Measurements from ENCODE around the gene ALOXE3.

ALOXE3 gene

DNA sequence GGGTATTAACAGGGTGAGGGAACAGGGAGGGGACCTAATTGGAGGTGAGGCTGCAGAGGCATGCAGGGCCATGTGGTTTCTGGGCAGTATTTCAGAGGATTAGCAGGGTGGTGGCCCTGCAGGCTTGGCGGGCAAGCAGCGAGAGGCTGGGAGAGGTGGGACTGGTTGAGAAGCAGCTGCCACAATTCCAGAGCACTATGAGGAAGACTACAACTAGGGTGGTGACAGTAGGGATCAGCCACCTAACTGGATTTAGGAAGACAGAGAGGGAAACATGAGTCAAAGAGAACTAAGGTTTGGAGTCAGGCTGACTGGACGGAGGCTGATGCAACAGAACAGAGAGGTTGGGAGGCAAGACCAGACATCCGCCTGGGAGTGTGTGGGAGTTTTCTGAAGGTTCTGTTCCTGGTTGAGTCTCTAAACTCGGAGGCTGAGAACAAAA lies 12.3 kb downstream of the ALOXE3 start:
- H3K27ac ChIP-seq = peak overlapping the region; percentile 83
- TF ChIP-seq, protein P1, sequence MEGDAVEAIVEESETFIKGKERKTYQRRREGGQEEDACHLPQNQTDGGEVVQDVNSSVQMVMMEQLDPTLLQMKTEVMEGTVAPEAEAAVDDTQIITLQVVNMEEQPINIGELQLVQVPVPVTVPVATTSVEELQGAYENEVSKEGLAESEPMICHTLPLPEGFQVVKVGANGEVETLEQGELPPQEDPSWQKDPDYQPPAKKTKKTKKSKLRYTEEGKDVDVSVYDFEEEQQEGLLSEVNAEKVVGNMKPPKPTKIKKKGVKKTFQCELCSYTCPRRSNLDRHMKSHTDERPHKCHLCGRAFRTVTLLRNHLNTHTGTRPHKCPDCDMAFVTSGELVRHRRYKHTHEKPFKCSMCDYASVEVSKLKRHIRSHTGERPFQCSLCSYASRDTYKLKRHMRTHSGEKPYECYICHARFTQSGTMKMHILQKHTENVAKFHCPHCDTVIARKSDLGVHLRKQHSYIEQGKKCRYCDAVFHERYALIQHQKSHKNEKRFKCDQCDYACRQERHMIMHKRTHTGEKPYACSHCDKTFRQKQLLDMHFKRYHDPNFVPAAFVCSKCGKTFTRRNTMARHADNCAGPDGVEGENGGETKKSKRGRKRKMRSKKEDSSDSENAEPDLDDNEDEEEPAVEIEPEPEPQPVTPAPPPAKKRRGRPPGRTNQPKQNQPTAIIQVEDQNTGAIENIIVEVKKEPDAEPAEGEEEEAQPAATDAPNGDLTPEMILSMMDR (conservative IDR thresholded peaks at IDR 0.05; ENCODE audit: low read depth) = no peak
- DNase-seq (ENCODE audit: low spot score) = peak; percentile 58
- CTCF ChIA-PET = interaction anchor here (0.6 to 1.5 kb wide), 5 partner anchors 13 to 194 kb away, joined by 3 to 5 read pairs (median 3); no protein-coding TSS in a partner anchor
- POLR2A ChIA-PET (ENCODE audit: low non-redundant PET) = no interaction called here

DNA sequence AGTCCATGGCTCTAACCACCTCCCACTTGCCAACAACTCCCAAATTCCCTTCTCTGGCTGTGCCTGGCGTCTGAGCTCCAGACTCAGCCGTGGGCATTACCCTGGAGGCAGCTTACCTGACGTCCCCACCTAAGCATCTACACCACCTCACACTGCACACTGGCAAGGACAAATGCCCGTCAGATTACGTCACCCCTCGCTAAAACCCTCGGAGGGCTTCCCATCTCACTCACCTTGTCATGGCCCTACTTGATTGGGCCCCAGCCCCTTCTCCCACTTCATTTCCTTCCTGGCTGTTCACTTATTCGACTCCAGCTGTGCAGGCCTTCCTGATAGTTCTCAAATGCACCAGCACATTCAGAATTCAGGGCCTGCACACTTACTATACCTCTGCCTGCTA lies 13.4 kb downstream of the ALOXE3 start:
- ChIA-PET CTCF (interaction anchor here (0.9 to 2.0 kb wide), 5 partner anchors 10 to 31 kb away, joined by 3 to 7 read pairs (median 4); no protein-coding TSS in a partner anchor), POLR2A (ENCODE audit: low non-redundant PET) (no interaction called here)
- TF ChIP-seq, protein P1 (conservative IDR thresholded peaks at IDR 0.05; ENCODE audit: low read depth) = no peak
- no peak for DNase-seq (ENCODE audit: low spot score)
- H3K27ac ChIP-seq = peak overlapping the region; percentile 83

DNA sequence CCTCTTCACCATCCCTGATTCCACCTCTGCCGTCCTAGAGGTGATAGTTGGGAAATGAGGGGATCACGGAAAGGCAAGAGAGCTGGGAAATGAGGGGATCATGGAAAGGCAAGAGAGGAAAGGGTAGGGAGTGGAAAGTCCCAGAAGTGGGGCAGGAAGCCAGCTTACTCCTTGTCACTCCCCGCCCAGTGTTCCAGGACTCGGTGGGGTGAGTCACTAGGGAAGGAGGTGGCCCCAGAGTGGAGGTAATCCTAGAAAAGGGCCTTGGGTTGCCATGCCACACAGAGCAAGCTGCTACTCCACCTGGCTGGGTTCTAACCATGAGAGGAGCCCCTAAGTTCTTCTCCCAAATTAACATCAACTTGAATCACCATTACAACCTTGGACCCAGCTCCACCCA lies 14.8 kb downstream of the ALOXE3 start:
- POLR2A ChIA-PET (ENCODE audit: low non-redundant PET) = no interaction called here

DNA sequence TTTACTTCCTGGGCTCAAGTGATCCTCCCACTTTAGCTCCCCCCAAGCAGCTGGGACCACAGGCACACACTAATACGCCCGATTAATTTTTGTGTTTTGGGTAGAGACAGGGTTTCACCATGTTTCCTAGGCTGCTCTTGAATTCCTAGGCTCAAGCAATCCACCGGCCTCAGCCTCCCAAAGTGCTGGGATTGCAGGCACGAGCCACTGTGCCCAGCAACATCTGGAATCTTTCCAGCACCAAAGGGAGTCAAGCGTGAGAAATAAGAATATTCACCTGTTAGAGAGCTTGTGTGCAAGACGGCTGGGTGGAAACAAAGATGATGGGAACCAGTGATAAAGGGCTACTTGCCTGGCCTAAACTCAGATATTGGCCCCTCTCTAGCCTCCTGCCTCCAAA lies 16.6 kb downstream of the ALOXE3 start:
- no peak for DNase-seq (ENCODE audit: low spot score)
- TF ChIP-seq, protein P1 (conservative IDR thresholded peaks at IDR 0.05; ENCODE audit: low read depth) = no peak
- CTCF ChIA-PET = interaction anchor here (1.0 kb wide), 3 partner anchors 8 to 45 kb away, joined by 3 to 8 read pairs (median 3); no protein-coding TSS in a partner anchor
- POLR2A ChIA-PET (ENCODE audit: low non-redundant PET) = no interaction called here
- H3K27ac ChIP-seq = peak overlapping the region; percentile 10; the same call in 1 of the 2 replicates

More for the DNA sequence above, 14.8 kb downstream of the ALOXE3 start:
- peak overlapping the region; percentile 83 for H3K27ac ChIP-seq
- CTCF ChIA-PET = interaction anchor here (0.7 to 2.0 kb wide), 4 partner anchors 10 to 30 kb away, joined by 3 to 6 read pairs (median 5); no protein-coding TSS in a partner anchor
- peak; percentile 44 for DNase-seq (ENCODE audit: low spot score)
- TF ChIP-seq, protein P1 (conservative IDR thresholded peaks at IDR 0.05; ENCODE audit: low read depth) = no peak

DNA sequence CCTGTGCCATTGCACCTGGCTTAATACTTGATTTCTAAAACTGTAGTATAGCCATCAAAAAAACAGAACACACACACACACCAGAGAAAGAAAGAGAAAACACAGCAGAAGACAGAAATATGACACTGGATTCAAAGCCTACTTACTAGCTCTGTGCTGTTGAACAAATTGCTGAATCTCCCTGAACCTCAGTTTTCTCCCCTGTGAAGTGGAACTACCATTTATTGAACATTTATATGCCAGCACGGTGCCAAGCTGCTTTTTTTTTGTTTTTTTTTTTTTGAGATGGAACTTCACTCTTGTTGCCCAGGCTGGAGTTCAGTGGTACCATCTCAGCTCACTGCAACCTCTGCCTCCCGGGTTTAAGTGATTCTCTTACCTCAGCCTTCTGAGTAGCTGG lies 17.6 kb downstream of the ALOXE3 start:
- no peak for DNase-seq (ENCODE audit: low spot score)
- no peak overlapping the region for H3K27ac ChIP-seq
- TF ChIP-seq, protein P1 (conservative IDR thresholded peaks at IDR 0.05; ENCODE audit: low read depth) = no peak
- ChIA-PET POLR2A (ENCODE audit: low non-redundant PET) (no interaction called here), CTCF (interaction anchor here (0.6 to 1.2 kb wide), 5 partner anchors 10 to 94 kb away, joined by 3 to 4 read pairs (median 3); no protein-coding TSS in a partner anchor)

DNA sequence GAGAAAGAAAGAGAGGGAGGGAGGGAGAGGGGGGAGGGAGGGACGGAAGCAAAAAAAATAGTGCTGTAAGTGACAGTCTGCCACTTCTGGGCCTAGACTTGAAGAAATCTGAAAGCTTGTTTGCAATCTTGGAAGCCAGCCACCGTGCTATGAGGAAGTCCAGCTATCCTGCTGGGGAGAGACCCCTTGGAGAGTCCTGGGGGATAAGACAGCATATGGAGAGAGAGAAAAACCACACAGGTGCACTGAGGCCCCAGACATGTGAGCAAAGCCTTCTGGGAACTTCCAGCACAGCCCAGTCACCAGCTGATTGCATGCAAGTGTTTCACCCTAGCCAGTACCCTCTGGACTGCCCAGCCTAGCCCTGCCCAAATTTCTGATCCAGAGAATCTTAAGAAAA lies 18.2 kb downstream of the ALOXE3 start:
- 0 out of 2 replicates have a peak overlapping the region, but pooled peaks have one; percentile 2 for H3K27ac ChIP-seq
- CTCF ChIA-PET = interaction anchor here (1.2 kb wide), 1 partner anchor 11 kb away, joined by 4 read pairs; no protein-coding TSS in a partner anchor
- DNase-seq (ENCODE audit: low spot score) = no peak
- TF ChIP-seq, protein P1 (conservative IDR thresholded peaks at IDR 0.05; ENCODE audit: low read depth) = no peak
- POLR2A ChIA-PET (ENCODE audit: low non-redundant PET) = interaction anchor here (0.6 kb wide), 1 partner anchor 16 kb away, joined by 3 read pairs; no protein-coding TSS in a partner anchor
